HG03064 (cell line): ENCODE data around the gene MED27.

Experiments
- ATAC-seq: cut with Tn5 transposase; IDR thresholded peaks from one replicate; pipeline ENCODE4 v1.9.1; 2021; ENCODE audit warnings: low read depth; ENCODE audit not compliant: unreplicated experiment

MED27 gene

GRCh38 chr9:131976157-131977108 is 103.2 kb downstream of the MED27 start:
- no peak for ATAC-seq

GRCh38 chr9:131972889-131973288 is 106.8 kb downstream of the MED27 start:
- no peak for ATAC-seq

- no peak for ATAC-seq
Measured at GRCh38 chr9:131971482-131972074, 108.1 kb downstream of the MED27 start.

- no peak for ATAC-seq
Measured at GRCh38 chr9:131969469-131969989, 110.1 kb downstream of the MED27 start.

- no peak for ATAC-seq
Measured at GRCh38 chr9:131968632-131969031, 111.0 kb downstream of the MED27 start.

- ATAC-seq, result no peak
Measured at GRCh38 chr9:131965841-131966240, 113.8 kb downstream of the MED27 start.

- ATAC-seq, result no peak
Measured at GRCh38 chr9:131965103-131965502, 114.6 kb downstream of the MED27 start.

GRCh38 chr9:131963072-131964030 is 116.3 kb downstream of the MED27 start:
- ATAC-seq, result no peak

- no peak for ATAC-seq
Measured at GRCh38 chr9:131961496-131961880, 118.2 kb downstream of the MED27 start.

- ATAC-seq, result no peak
Measured at GRCh38 chr9:131960851-131961495, 118.7 kb downstream of the MED27 start.

GRCh38 chr9:131960311-131960710 is 119.4 kb downstream of the MED27 start:
- ATAC-seq, result no peak

- ATAC-seq, result no peak
Measured at GRCh38 chr9:131959887-131960286, 119.8 kb downstream of the MED27 start.

GRCh38 chr9:131959056-131959455 is 120.6 kb downstream of the MED27 start:
- ATAC-seq, result no peak

- no peak for ATAC-seq
Measured at GRCh38 chr9:131954299-131954698, 125.4 kb downstream of the MED27 start.

GRCh38 chr9:131951905-131952304 is 127.8 kb downstream of the MED27 start:
- ATAC-seq, result no peak

GRCh38 chr9:131951155-131951554 is 128.5 kb downstream of the MED27 start:
- ATAC-seq, result no peak

GRCh38 chr9:131950487-131950886 is 129.2 kb downstream of the MED27 start:
- no peak for ATAC-seq

- no peak for ATAC-seq
Measured at GRCh38 chr9:131946180-131946579, 133.5 kb downstream of the MED27 start.

GRCh38 chr9:131943351-131943841 is 136.3 kb downstream of the MED27 start:
- ATAC-seq, result no peak

GRCh38 chr9:131942146-131942720 is 137.4 kb downstream of the MED27 start:
- no peak for ATAC-seq
